Upper lobe of right lung (tissue), 1 donor: ENCODE data around the gene NPLOC4. TPM values are rescaled to one million over a fixed set of nuclear protein-coding genes. Genes with fewer than 3 reads are reported as not detected.

Experiments
- ATAC-seq: fragments of 200-7000 bp; cut with Tn5 transposase; one replicate; pipeline ENCODE4 v1.9.1; 2020; ENCODE audit warnings: mild to moderate bottlenecking, moderate library complexity
- DNase-seq: peaks from one replicate; pipeline ENCODE4 v3.0.0-alpha.2; 2020
- H3K27ac ChIP-seq: fragments of 200-600 bp; one replicate; pipeline ENCODE4 v1.8.0; 2022
- H3K27me3 ChIP-seq: fragments of 200-600 bp; one replicate; pipeline ENCODE4 v1.8.0; 2022; ENCODE audit warnings: mild to moderate bottlenecking
- H3K36me3 ChIP-seq: fragments of 200-600 bp; one replicate; pipeline ENCODE4 v1.8.0; 2022
- H3K4me1 ChIP-seq: fragments of 200-600 bp; one replicate; pipeline ENCODE4 v1.8.0; 2022
- H3K4me3 ChIP-seq: fragments of 200-600 bp; one replicate; pipeline ENCODE4 v1.8.0; 2022; ENCODE audit warnings: mild to moderate bottlenecking
- H3K9me3 ChIP-seq: fragments of 200-600 bp; one replicate; pipeline ENCODE4 v1.8.0; 2022
- CTCF ChIP-seq: fragments of 200-600 bp; IDR thresholded peaks from one replicate; pipeline ENCODE4 v1.8.0; 2022; ENCODE audit warnings: antibody characterized with exemption
- intact Hi-C: fragments of 100-400 bp; cut with DNase I; formaldehyde crosslinking; loops from one replicate; pipeline ENCODE4 v1.11.0; 2022
- total RNA-seq: library from RNA; stranded (reverse); fragmentation: NEBNext Ultra II Directional; extraction: Animal tissue kit (Norgen Biotek cat#: 25700); gene quantifications from one replicate; pipeline ENCODE4 v1.2.1, GENCODE V29; 2021
- donor health status: DM: no; HTN: yes; CAD: no; lungs with severe emphysema.

Gene NPLOC4
- total RNA-seq, 1 donor from 2014 or later: 93.6 TPM

- intact Hi-C loops: no loop called here
Measured at GRCh38 chr17:81561494-81561885, 75.4 kb downstream of the NPLOC4 start.

GRCh38 chr17:81558941-81559806, 77.7 kb downstream of the NPLOC4 start:
- Histone ChIP-seq H3K27ac (no peak overlapping the region), H3K4me1 (peaks cover 7% of the 10 kb centered on the region), H3K36me3 (peaks cover 76% of the 10 kb centered on the region), H3K9me3 (no peaks in the 10 kb centered on the region), H3K27me3 (no peaks in the 10 kb centered on the region), H3K4me3 (no peak overlapping the region)
- no peak for DNase-seq
- no peak for TF ChIP-seq CTCF
- ATAC-seq: peak; percentile 29
- intact Hi-C loops: no loop called here

More at GRCh38 chr17:81561494-81561885, 75.4 kb downstream of the NPLOC4 start:
- no peak for TF ChIP-seq CTCF
- peaks cover 94% of the 10 kb centered on the region for H3K36me3 ChIP-seq
- H3K27me3 ChIP-seq: no peaks in the 10 kb centered on the region
- H3K9me3 ChIP-seq: no peaks in the 10 kb centered on the region
- no peak overlapping the region for H3K4me3 ChIP-seq
- H3K4me1 ChIP-seq: peaks cover 13% of the 10 kb centered on the region
- ATAC-seq (no peak), DNase-seq (no peak)
- no peak overlapping the region for H3K27ac ChIP-seq

DNA sequence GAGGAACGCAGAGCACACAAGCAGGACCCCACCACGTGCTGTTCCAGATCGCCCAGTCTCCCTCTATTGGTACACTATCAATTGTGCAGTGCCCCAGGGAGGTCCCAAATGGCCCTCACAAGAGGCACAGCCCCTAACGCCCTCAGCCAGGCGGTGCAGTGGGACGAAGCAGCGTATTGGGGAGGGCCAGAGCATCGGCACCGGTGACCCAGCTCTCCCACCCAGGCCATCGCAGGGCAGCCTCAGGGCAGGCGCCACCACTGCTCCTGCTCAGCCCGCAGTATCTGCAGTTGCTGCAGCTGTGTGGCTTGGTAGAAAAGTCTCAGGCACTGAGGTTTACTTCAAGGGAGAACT, 78.8 kb downstream of the NPLOC4 start:
- H3K4me1 ChIP-seq: peaks cover 13% of the 10 kb centered on the region
- intact Hi-C loops: no loop called here

GRCh38 chr17:81557276-81558114, 79.4 kb downstream of the NPLOC4 start:
- H3K4me1 ChIP-seq: peaks cover 14% of the 10 kb centered on the region
- intact Hi-C loops: no loop called here
- DNase-seq (no peak), ATAC-seq (no peak)
- no peaks in the 10 kb centered on the region for H3K9me3 ChIP-seq
- H3K4me3 ChIP-seq: no peak overlapping the region
- no peak overlapping the region for H3K27ac ChIP-seq
- no peak for TF ChIP-seq CTCF
- H3K36me3 ChIP-seq: peaks cover 63% of the 10 kb centered on the region
- no peaks in the 10 kb centered on the region for H3K27me3 ChIP-seq

More for the DNA sequence above, 78.8 kb downstream of the NPLOC4 start:
- Histone ChIP-seq H3K9me3 (no peaks in the 10 kb centered on the region), H3K27ac (no peak overlapping the region), H3K4me3 (no peak overlapping the region), H3K36me3 (peaks cover 69% of the 10 kb centered on the region), H3K27me3 (no peaks in the 10 kb centered on the region)
- TF ChIP-seq CTCF: no peak
- no peak for ATAC-seq
- no peak for DNase-seq

GRCh38 chr17:81556863-81557262, 80.0 kb downstream of the NPLOC4 start:
- Histone ChIP-seq H3K27ac (no peak overlapping the region), H3K9me3 (no peaks in the 10 kb centered on the region), H3K36me3 (peaks cover 57% of the 10 kb centered on the region), H3K27me3 (no peaks in the 10 kb centered on the region), H3K4me1 (peaks cover 14% of the 10 kb centered on the region), H3K4me3 (no peak overlapping the region)
- no peak for ATAC-seq
- intact Hi-C loops: no loop called here
- TF ChIP-seq CTCF: no peak
- DNase-seq: no peak
